ENCODE measurements around the gene CNTNAP5. TPM values are rescaled to one million over a fixed set of nuclear protein-coding genes. Genes with fewer than 3 reads are reported as not detected.

Gene CNTNAP5
- total RNA-seq, 4 donors from 2014 or later, result not detected

DNA sequence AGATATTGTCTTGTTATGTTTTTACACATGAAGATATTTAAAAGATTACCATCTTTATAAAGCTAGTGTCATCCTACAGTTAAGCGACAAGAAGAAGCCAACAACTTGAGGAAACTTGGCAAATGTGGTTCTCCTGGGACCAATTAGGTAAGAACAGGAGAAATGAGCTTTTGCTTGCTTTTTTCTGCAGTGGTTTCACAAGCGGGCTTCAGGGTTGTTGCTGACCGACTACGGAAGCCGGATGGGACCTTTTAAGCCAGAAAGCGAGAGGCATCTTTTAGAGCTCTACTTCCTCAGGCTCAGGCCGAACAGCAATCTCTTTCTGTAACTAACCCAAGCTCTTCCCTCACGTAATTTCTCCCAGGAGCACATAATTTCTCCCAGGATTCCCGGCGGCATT, 256.5 kb downstream of the CNTNAP5 start:
- Histone ChIP-seq H3K27ac (no peak overlapping the region), H3K4me1 (no peaks in the 10 kb centered on the region), H3K36me3 (no peaks in the 10 kb centered on the region), H3K9me3 (no peaks in the 10 kb centered on the region), H3K27me3 (no peaks in the 10 kb centered on the region), H3K4me3 (no peak overlapping the region)
- in situ Hi-C loops (cut with MboI; ENCODE audit: low sequenced_read_pairs in 4 of 4) (no loop called here), intact Hi-C loops (cut with DNase I; ENCODE audit: low total_unique reads) (no loop called here)
- TF ChIP-seq CTCF (IDR thresholded peaks at IDR 0.05 in 4 of 5, conservative IDR thresholded peaks at IDR 0.05 in 1 of 5) (no peak), POLR2A (IDR thresholded peaks at IDR 0.05) (no peak)
- DNase-seq (peak; percentile 2 to 11), ATAC-seq (no peak)

GRCh38 chr2:124283096-124283495, 258.0 kb downstream of the CNTNAP5 start:
- H3K27ac ChIP-seq, result no peak overlapping the region
- DNase-seq (no peak), ATAC-seq (no peak)
- no peaks in the 10 kb centered on the region for H3K36me3 ChIP-seq
- no peaks in the 10 kb centered on the region for H3K9me3 ChIP-seq
- no peak overlapping the region for H3K4me3 ChIP-seq
- in situ Hi-C loops (cut with MboI; ENCODE audit: low sequenced_read_pairs in 4 of 4), result no loop called here
- no peak for TF ChIP-seq POLR2A (IDR thresholded peaks at IDR 0.05)
- TF ChIP-seq CTCF (IDR thresholded peaks at IDR 0.05 in 4 of 5, conservative IDR thresholded peaks at IDR 0.05 in 1 of 5), result no peak
- H3K27me3 ChIP-seq, result no peaks in the 10 kb centered on the region
- intact Hi-C loops (cut with DNase I; ENCODE audit: low total_unique reads), result no loop called here
- no peaks in the 10 kb centered on the region for H3K4me1 ChIP-seq

GRCh38 chr2:124286089-124286783, 261.1 kb downstream of the CNTNAP5 start:
- DNase-seq, result no peak
- no peaks in the 10 kb centered on the region for H3K27me3 ChIP-seq
- in situ Hi-C loops (cut with MboI; ENCODE audit: low sequenced_read_pairs in 4 of 4) (no loop called here), intact Hi-C loops (cut with DNase I; ENCODE audit: low total_unique reads) (no loop called here)
- no peaks in the 10 kb centered on the region for H3K4me1 ChIP-seq
- no peaks in the 10 kb centered on the region for H3K36me3 ChIP-seq
- H3K4me3 ChIP-seq, result no peak overlapping the region
- H3K27ac ChIP-seq, result no peak overlapping the region
- no peaks in the 10 kb centered on the region for H3K9me3 ChIP-seq
- no peak for ATAC-seq
- TF ChIP-seq CTCF (IDR thresholded peaks at IDR 0.05 in 4 of 5, conservative IDR thresholded peaks at IDR 0.05 in 1 of 5) (no peak), POLR2A (IDR thresholded peaks at IDR 0.05) (no peak)

- H3K4me3 ChIP-seq, result no peak overlapping the region
- H3K4me1 ChIP-seq, result no peaks in the 10 kb centered on the region
- no peak for DNase-seq
- H3K27ac ChIP-seq, result no peak overlapping the region
- no peaks in the 10 kb centered on the region for H3K9me3 ChIP-seq
- in situ Hi-C loops (cut with MboI; ENCODE audit: low sequenced_read_pairs in 4 of 4) (no loop called here), intact Hi-C loops (cut with DNase I; ENCODE audit: low total_unique reads) (no loop called here)
- no peaks in the 10 kb centered on the region for H3K36me3 ChIP-seq
- no peaks in the 10 kb centered on the region for H3K27me3 ChIP-seq
- no peak for ATAC-seq
- TF ChIP-seq CTCF (IDR thresholded peaks at IDR 0.05 in 4 of 5, conservative IDR thresholded peaks at IDR 0.05 in 1 of 5) (no peak), POLR2A (IDR thresholded peaks at IDR 0.05) (no peak)
These were observed 264.0 kb downstream of the CNTNAP5 start for GRCh38 chr2:124289060-124289459.

DNA sequence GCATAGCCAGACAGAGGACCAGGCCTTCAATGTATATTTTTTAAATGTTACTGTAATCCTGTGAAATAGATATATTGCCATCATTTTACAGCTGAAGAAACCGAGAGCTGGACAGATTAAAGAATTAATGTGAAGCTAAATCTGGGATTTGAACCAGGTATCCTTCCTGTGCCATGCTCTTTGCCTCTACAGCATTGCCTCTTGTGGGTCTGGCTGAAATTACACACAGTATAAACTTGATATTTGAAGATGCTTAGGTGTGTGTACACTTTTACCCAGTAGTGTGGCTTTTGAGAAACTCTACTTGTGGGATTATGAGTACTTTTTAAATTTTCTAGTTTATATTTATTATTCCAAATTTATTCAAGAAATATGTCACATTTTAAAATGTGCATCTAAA, 264.5 kb downstream of the CNTNAP5 start:
- in situ Hi-C loops (cut with MboI; ENCODE audit: low sequenced_read_pairs in 4 of 4) (no loop called here), intact Hi-C loops (cut with DNase I; ENCODE audit: low total_unique reads) (no loop called here)
- no peak overlapping the region for H3K4me3 ChIP-seq

More for the DNA sequence above, 264.5 kb downstream of the CNTNAP5 start:
- Histone ChIP-seq H3K9me3 (no peaks in the 10 kb centered on the region), H3K4me1 (no peaks in the 10 kb centered on the region), H3K36me3 (no peaks in the 10 kb centered on the region), H3K27ac (no peak overlapping the region), H3K27me3 (no peaks in the 10 kb centered on the region)
- TF ChIP-seq POLR2A (IDR thresholded peaks at IDR 0.05) (no peak), CTCF (IDR thresholded peaks at IDR 0.05 in 4 of 5, conservative IDR thresholded peaks at IDR 0.05 in 1 of 5) (no peak)
- ATAC-seq (no peak), DNase-seq (no peak)

All from gastrocnemius medialis (tissue), 4 donors.